Upper lobe of left lung (tissue), 4 donors: ENCODE measurements around the gene ARL4D.

Source experiments
- CTCF ChIP-seq, 6 experiments: fragments of 450-650 bp in 4 of 6; fragments of 200-600 bp in 2 of 6; sonication (generic) in 2 of 6; IDR thresholded peaks; one replicate each; pipeline ENCODE4 v1.5.1; 2016 to 2019; ENCODE audit warnings: antibody characterized with exemption in 6 of 6
- POLR2AphosphoS5 ChIP-seq, 2 donors: sonication (generic); formaldehyde crosslinking; IDR thresholded peaks; one replicate each; pipeline ENCODE4 v1.5.1; 2017; ENCODE audit warnings: antibody characterized with exemption in 2 of 2

- TF ChIP-seq CTCF (IDR thresholded peaks at IDR 0.05) (no peak), POLR2AphosphoS5 (IDR thresholded peaks at IDR 0.05) (no peak)
Measured at GRCh38 chr17:43418441-43419374, 19.9 kb downstream of the ARL4D start.
